Mesothelial cell of epicardium (in vitro differentiated cells): Measurements from ENCODE around the gene CDH13. TPM values are rescaled to one million over a fixed set of nuclear protein-coding genes. Genes with fewer than 3 reads are reported as not detected.

ENCODE experiments used
- DNase-seq, 2 experiments: peaks; one replicate each; pipeline ENCODE4 v3.0.0; 2021; ENCODE audit warnings: low spot score in 2 of 2; ENCODE audit not compliant: unreplicated experiment in 2 of 2
- H3K27ac Mint-ChIP-seq: 2 replicates; pipeline ENCODE4 v1.8.0; 2021; ENCODE audit warnings: mixed read lengths
- H3K27me3 Mint-ChIP-seq: 2 replicates; pipeline ENCODE4 v1.8.0; 2021; ENCODE audit warnings: low read depth, mixed read lengths
- H3K36me3 Mint-ChIP-seq: 2 replicates; pipeline ENCODE4 v1.8.0; 2021; ENCODE audit warnings: mixed read lengths
- H3K4me1 Mint-ChIP-seq: 2 replicates; pipeline ENCODE4 v1.8.0; 2021; ENCODE audit warnings: mixed read lengths
- H3K4me3 Mint-ChIP-seq: 2 replicates; pipeline ENCODE4 v1.8.0; 2021; ENCODE audit warnings: mild to moderate bottlenecking, moderate library complexity, mixed read lengths
- H3K9me3 Mint-ChIP-seq: 2 replicates; pipeline ENCODE4 v1.8.0; 2021; ENCODE audit warnings: mixed read lengths
- CTCF ChIP-seq: fragments of 200-600 bp; sonication (generic); IDR thresholded peaks from one replicate; pipeline ENCODE4 v1.5.0; 2021; ENCODE audit warnings: antibody characterized with exemption; ENCODE audit not compliant: unreplicated experiment
- total RNA-seq: library from RNA; stranded (reverse); gene quantifications from 3 replicates; pipeline ENCODE4 v1.2.1, GENCODE V29; 2021

The CDH13 gene
- total RNA-seq, 1 donor from 2014 or later = 0.80 TPM

- H3K4me1 Mint-ChIP-seq = no peaks in the 10 kb centered on the region
- H3K4me3 Mint-ChIP-seq = no peak overlapping the region
- TF ChIP-seq CTCF = no peak
- no peaks in the 10 kb centered on the region for H3K9me3 Mint-ChIP-seq
- H3K36me3 Mint-ChIP-seq = no peaks in the 10 kb centered on the region
- peaks cover 7% of the 10 kb centered on the region for H3K27me3 Mint-ChIP-seq
- no peak for DNase-seq
- H3K27ac Mint-ChIP-seq = no peak overlapping the region
Measured at GRCh38 chr16:83482545-83483162, 855.9 kb downstream of the CDH13 start.

GRCh38 chr16:83490073-83490472 is 863.3 kb downstream of the CDH13 start:
- Mint-ChIP-seq H3K27ac (no peak overlapping the region), H3K4me1 (no peaks in the 10 kb centered on the region), H3K9me3 (no peaks in the 10 kb centered on the region), H3K27me3 (peaks cover 16% of the 10 kb centered on the region), H3K4me3 (no peak overlapping the region), H3K36me3 (no peaks in the 10 kb centered on the region)
- no peak for TF ChIP-seq CTCF
- no peak for DNase-seq

GRCh38 chr16:83494459-83494858 is 867.7 kb downstream of the CDH13 start:
- no peaks in the 10 kb centered on the region for H3K4me1 Mint-ChIP-seq
- H3K27ac Mint-ChIP-seq = no peak overlapping the region
- peaks cover 13% of the 10 kb centered on the region for H3K27me3 Mint-ChIP-seq
- TF ChIP-seq CTCF = no peak
- no peaks in the 10 kb centered on the region for H3K36me3 Mint-ChIP-seq
- no peak for DNase-seq
- no peak overlapping the region for H3K4me3 Mint-ChIP-seq
- H3K9me3 Mint-ChIP-seq = peaks cover 3% of the 10 kb centered on the region

GRCh38 chr16:83501481-83501880 is 874.7 kb downstream of the CDH13 start:
- Mint-ChIP-seq H3K4me1 (no peaks in the 10 kb centered on the region), H3K36me3 (no peaks in the 10 kb centered on the region), H3K4me3 (no peak overlapping the region), H3K9me3 (no peaks in the 10 kb centered on the region), H3K27me3 (peaks cover 19% of the 10 kb centered on the region), H3K27ac (no peak overlapping the region)
- TF ChIP-seq CTCF = no peak
- no peak for DNase-seq

GRCh38 chr16:83508295-83508694 is 881.5 kb downstream of the CDH13 start:
- no peaks in the 10 kb centered on the region for H3K4me1 Mint-ChIP-seq
- no peak for TF ChIP-seq CTCF
- DNase-seq = no peak
- H3K9me3 Mint-ChIP-seq = peaks cover 5% of the 10 kb centered on the region
- no peak overlapping the region for H3K4me3 Mint-ChIP-seq
- no peaks in the 10 kb centered on the region for H3K36me3 Mint-ChIP-seq
- no peak overlapping the region for H3K27ac Mint-ChIP-seq
- peaks cover 32% of the 10 kb centered on the region for H3K27me3 Mint-ChIP-seq

GRCh38 chr16:83509316-83509715 is 882.5 kb downstream of the CDH13 start:
- Mint-ChIP-seq H3K27ac (no peak overlapping the region), H3K27me3 (peaks cover 27% of the 10 kb centered on the region), H3K9me3 (peaks cover 5% of the 10 kb centered on the region), H3K36me3 (no peaks in the 10 kb centered on the region), H3K4me1 (no peaks in the 10 kb centered on the region), H3K4me3 (no peak overlapping the region)
- TF ChIP-seq CTCF = no peak
- DNase-seq = no peak
